DOHH2 (cell line): ENCODE measurements around the gene PML.

Experiments
- H3F3A ChIP-seq: fragments of 200-600 bp; sonication (generic), shearing (Covaris generic); 2 replicates; pipeline ENCODE4 v1.6.0; 2016; ENCODE audit warnings: antibody characterized with exemption, mild to moderate bottlenecking; ENCODE audit not compliant: control insufficient read depth, insufficient read depth
- H3K27ac ChIP-seq: fragments of 200-600 bp; sonication (generic); 2 replicates; pipeline ENCODE4 v1.5.1; 2014; ENCODE audit warnings: low read depth, mild to moderate bottlenecking, low read length, moderate library complexity
- H3K27me3 ChIP-seq: fragments of 200-600 bp; sonication (generic); 2 replicates; pipeline ENCODE4 v1.6.1; 2014; ENCODE audit warnings: mild to moderate bottlenecking, low read length, mixed read lengths; ENCODE audit not compliant: control insufficient read depth
- H3K36me3 ChIP-seq: fragments of 200-600 bp; sonication (generic); 2 replicates; pipeline ENCODE4 v1.6.1; 2014; ENCODE audit warnings: mild to moderate bottlenecking, low read length, moderate library complexity, mixed read lengths; ENCODE audit not compliant: control insufficient read depth
- H3K4me1 ChIP-seq: fragments of 200-600 bp; sonication (generic); 2 replicates; pipeline ENCODE4 v1.6.1; 2014; ENCODE audit warnings: mild to moderate bottlenecking, low read length, mixed read lengths; ENCODE audit not compliant: control insufficient read depth
- H3K4me2 ChIP-seq: fragments of 200-600 bp; sonication (generic); 2 replicates; pipeline ENCODE4 v1.6.0; 2014; ENCODE audit warnings: mild to moderate bottlenecking, low read length, moderate library complexity
- H3K4me3 ChIP-seq: fragments of 200-600 bp; sonication (generic); 2 replicates; pipeline ENCODE4 v1.5.1; 2014; ENCODE audit warnings: mild to moderate bottlenecking, low read length, mixed read lengths
- H3K79me2 ChIP-seq: fragments of 200-600 bp; sonication (generic); 2 replicates; pipeline ENCODE4 v1.6.1; 2014; ENCODE audit warnings: mild to moderate bottlenecking, low read length, mixed read lengths; ENCODE audit not compliant: control insufficient read depth
- H3K9me2 ChIP-seq: fragments of 200-600 bp; sonication (generic); replicated peaks from 2 replicates; pipeline ENCODE4 v1.6.1; 2014; ENCODE audit warnings: mild to moderate bottlenecking, low read length, mixed read lengths; ENCODE audit not compliant: control insufficient read depth
- H3K9me3 ChIP-seq: fragments of 200-600 bp; sonication (generic); 2 replicates; pipeline ENCODE4 v1.6.1; 2014; ENCODE audit warnings: antibody characterized with exemption, low read length, mixed read lengths; ENCODE audit not compliant: control insufficient read depth, insufficient read depth
- H4K20me1 ChIP-seq: fragments of 200-600 bp; sonication (generic); 2 replicates; pipeline ENCODE4 v1.6.0; 2014; ENCODE audit warnings: low read depth, mild to moderate bottlenecking, antibody characterized with exemption, low read length, moderate library complexity; ENCODE audit not compliant: control insufficient read depth, insufficient read depth
- EZH2phosphoT487 ChIP-seq: fragments of 200-600 bp; sonication (generic); IDR thresholded peaks from 2 replicates; pipeline ENCODE4 v1.6.1; 2017; ENCODE audit warnings: borderline replicate concordance, mild to moderate bottlenecking, antibody characterized with exemption, low read length, moderate library complexity, mixed read lengths
- TF ChIP-seq, protein P1 (sequence below): fragments of 200-600 bp; sonication (generic); IDR thresholded peaks from one replicate; pipeline ENCODE4 v1.5.1; 2014; ENCODE audit warnings: antibody characterized with exemption, mild to moderate bottlenecking, low read depth, low read length; ENCODE audit not compliant: poor library complexity, severe bottlenecking

The PML gene

DNA sequence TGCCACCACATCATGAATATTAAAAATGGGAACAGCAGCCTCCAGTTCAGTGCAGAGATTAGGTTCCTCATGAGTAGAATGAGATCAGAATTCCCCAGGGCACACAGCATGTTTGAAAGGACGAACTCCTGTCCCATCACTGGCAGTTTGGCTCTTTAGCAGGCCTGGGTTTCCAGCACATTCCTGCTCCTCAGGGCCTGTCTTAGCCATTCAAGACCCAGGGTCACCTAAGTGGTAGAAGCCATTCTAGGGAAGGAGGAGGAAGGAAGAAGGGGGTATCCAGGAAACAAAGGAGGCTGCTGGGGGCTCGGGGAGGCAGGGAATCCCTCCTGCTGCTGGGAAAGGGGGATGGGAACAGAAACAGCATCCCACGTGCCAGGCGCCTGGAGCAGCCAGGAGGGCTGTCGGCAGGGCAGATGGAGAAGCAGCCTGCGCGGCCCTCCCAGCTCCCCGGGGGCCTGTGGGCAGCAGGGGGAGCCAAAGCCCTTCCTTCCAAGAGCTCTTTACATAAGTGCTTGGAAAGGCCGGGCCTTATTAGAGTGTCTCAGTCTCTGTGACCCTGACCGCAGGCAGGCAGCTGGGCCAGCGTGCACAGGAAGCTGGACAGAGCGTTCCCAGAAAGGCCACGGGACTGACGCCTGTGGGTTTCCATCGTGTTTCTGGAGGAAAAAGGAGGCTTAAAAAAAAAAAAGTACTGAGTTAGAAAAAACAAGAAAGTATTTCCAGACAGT is 43.5 kb upstream of the PML start:
- Histone ChIP-seq H3F3A (no peaks in the 10 kb centered on the region), H3K4me2 (no peak overlapping the region)

DNA sequence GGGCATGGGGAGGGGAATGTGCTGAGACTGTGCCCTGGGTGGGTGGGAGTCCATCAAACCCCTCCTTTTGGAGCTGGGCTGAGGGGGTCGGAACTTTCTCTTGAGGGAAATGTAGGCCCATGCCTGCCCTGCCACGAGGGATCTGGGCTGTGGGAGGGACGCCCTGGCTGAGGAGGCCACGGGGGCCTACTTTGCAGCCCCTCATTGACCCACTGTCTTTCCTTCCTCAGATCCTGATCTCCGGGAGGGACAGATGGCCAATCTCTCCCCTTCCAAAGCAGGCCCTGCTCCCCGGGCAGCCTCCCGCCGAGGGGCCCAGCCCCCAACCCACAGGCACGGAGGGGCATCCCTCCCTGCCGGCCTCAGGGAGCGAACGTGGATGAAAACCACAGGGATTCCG is 42.9 kb upstream of the PML start:
- H4K20me1 ChIP-seq = no peaks in the 10 kb centered on the region
- no peak overlapping the region for H3K27ac ChIP-seq
- no peaks in the 10 kb centered on the region for H3K27me3 ChIP-seq
- TF ChIP-seq EZH2phosphoT487 = no peak
- TF ChIP-seq, protein P1, sequence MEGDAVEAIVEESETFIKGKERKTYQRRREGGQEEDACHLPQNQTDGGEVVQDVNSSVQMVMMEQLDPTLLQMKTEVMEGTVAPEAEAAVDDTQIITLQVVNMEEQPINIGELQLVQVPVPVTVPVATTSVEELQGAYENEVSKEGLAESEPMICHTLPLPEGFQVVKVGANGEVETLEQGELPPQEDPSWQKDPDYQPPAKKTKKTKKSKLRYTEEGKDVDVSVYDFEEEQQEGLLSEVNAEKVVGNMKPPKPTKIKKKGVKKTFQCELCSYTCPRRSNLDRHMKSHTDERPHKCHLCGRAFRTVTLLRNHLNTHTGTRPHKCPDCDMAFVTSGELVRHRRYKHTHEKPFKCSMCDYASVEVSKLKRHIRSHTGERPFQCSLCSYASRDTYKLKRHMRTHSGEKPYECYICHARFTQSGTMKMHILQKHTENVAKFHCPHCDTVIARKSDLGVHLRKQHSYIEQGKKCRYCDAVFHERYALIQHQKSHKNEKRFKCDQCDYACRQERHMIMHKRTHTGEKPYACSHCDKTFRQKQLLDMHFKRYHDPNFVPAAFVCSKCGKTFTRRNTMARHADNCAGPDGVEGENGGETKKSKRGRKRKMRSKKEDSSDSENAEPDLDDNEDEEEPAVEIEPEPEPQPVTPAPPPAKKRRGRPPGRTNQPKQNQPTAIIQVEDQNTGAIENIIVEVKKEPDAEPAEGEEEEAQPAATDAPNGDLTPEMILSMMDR = no peak
- H3K4me2 ChIP-seq = no peak overlapping the region
- H3K36me3 ChIP-seq = no peaks in the 10 kb centered on the region
- H3K79me2 ChIP-seq = no peaks in the 10 kb centered on the region
- no peaks in the 10 kb centered on the region for H3K9me3 ChIP-seq
- no peak overlapping the region for H3K4me3 ChIP-seq
- no peaks in the 10 kb centered on the region for H3F3A ChIP-seq
- no peaks in the 10 kb centered on the region for H3K9me2 ChIP-seq
- peaks cover 4% of the 10 kb centered on the region; the same call in 1 of the 2 replicates for H3K4me1 ChIP-seq

More for the DNA sequence above, 43.5 kb upstream of the PML start:
- Histone ChIP-seq H3K9me2 (no peaks in the 10 kb centered on the region), H3K4me1 (peaks cover 4% of the 10 kb centered on the region; the same call in 1 of the 2 replicates), H3K27ac (no peak overlapping the region), H3K27me3 (no peaks in the 10 kb centered on the region), H3K36me3 (no peaks in the 10 kb centered on the region), H3K79me2 (no peaks in the 10 kb centered on the region), H4K20me1 (no peaks in the 10 kb centered on the region), H3K9me3 (no peaks in the 10 kb centered on the region), H3K4me3 (no peak overlapping the region)
- TF ChIP-seq, protein P1 = peak; percentile 71
- TF ChIP-seq EZH2phosphoT487 = no peak

DNA sequence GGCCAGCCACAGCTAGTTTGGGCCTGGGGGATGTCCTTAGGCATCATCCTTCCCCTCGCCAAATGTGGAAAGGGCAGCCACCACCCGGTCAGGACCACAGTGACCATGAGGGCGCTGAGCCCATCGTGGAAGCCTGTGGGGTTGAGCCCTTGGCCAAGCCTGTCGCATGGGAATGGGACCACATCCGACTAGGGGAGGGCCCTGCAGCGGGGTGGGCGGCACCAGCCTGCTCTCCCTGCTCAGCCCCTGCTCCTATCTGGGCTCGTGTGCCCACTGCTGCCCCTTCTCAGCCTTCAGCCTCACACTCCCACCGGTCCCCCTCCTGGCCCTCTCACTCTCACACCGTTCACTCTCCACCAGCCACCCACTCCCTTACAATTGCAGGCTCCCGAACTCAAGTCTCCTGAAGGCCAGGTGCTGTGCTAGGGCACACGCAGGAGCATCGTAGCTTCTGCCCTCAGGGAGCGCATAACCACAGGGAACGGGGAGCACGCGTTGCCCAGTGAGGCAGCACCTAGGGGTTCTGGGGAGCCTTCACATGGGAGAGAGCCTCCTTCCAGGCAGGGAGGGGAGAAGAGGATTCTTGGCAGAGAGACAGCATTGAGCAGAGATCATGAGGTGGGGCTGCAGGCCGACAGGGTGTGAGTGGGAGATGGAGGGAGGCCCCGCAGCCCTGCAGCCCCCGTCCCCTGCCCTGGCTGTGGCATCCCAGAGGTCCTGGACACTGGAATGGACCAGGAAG is 42.2 kb upstream of the PML start:
- Histone ChIP-seq H3K79me2 (no peaks in the 10 kb centered on the region), H3K4me3 (no peak overlapping the region), H3K9me3 (no peaks in the 10 kb centered on the region), H3K27me3 (peaks cover 4% of the 10 kb centered on the region; the same call in 1 of the 2 replicates), H4K20me1 (no peaks in the 10 kb centered on the region), H3K4me1 (peaks cover 4% of the 10 kb centered on the region; the same call in 1 of the 2 replicates), H3K27ac (no peak overlapping the region), H3K4me2 (no peak overlapping the region), H3K36me3 (no peaks in the 10 kb centered on the region), H3K9me2 (no peaks in the 10 kb centered on the region), H3F3A (no peaks in the 10 kb centered on the region)
- TF ChIP-seq, protein P1 = no peak
- no peak for TF ChIP-seq EZH2phosphoT487
